Measurements from ENCODE around the gene ZNF79. TPM values are rescaled to one million over a fixed set of nuclear protein-coding genes. Genes with fewer than 3 reads are reported as not detected.

Gene ZNF79
- total and polyA plus RNA-seq, 2 experiments from 2014 or later: 2.2 to 6.3 TPM

DNA sequence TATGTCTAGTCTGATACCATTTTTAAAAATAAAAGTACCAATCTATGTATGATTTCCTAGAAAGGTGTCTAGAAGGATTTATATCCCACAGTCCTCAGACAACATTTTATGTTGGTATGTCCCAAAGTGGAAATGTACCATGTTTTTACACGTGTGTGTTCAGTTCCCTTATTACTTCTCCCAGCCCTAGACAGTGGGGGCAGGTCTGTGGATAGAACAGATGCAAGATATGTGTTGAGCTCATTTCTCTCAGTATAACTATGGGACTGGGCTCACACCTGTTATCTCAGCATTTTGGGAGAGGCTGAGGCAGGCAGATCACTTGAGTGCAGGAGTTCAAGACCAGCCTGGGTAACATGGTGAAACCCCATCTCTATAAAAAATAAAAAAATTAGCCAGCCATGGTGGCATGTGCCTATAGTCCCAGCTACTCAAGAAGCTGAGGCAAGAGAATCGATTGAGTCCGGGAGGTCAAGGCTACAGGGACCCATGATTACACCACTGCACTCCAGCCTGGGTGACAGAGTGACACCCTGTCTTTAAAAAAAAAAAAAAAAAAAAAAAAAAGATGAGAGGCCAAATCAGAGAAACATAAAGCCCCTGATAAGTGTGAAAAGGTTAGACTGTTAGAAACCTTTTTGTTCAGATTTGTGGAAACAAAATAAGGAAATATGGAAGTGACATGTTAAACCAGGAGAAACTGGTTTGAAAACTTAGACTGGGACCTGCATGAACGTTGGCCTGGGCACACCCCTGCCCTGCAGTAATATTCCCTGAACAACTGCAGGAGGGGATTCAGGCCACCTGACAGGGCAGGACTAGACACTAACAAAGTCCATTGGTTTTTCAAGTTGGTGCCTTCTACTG, 34.6 kb upstream of the ZNF79 start:
- H3K79me2 ChIP-seq (replicated peaks; ENCODE audit: insufficient read depth): no peaks in the 10 kb centered on the region
- no peaks in the 10 kb centered on the region; the same call in 1 of the 2 replicates for H3K4me1 ChIP-seq (ENCODE audit: insufficient read depth)
- H3K27me3 ChIP-seq (ENCODE audit: insufficient read depth): no peaks in the 10 kb centered on the region
- no peaks in the 10 kb centered on the region for H3K9me2 ChIP-seq (ENCODE audit: insufficient read depth)
- H3K4me2 ChIP-seq: no peak overlapping the region
- Mint-ChIP-seq H3K27me3 (ENCODE audit: insufficient read depth, low read depth, poor library complexity) (peaks cover 2% of the 10 kb centered on the region), H3K4me3 (no peak overlapping the region), H3K4me1 (peaks cover 13% of the 10 kb centered on the region), H3K27ac (no peak overlapping the region), H3K36me3 (ENCODE audit: low read depth) (no peaks in the 10 kb centered on the region), H3K9me3 (no peaks in the 10 kb centered on the region; the same call in 2 of the 3 replicates)
- H3K4me3 ChIP-seq: no peak overlapping the region
- no peak for ATAC-seq
- TF ChIP-seq ETS1 (IDR thresholded peaks at IDR 0.05): no peak
- no peak for TF ChIP-seq ZNF114 (CRISPR knock-in tag; IDR thresholded peaks at IDR 0.05)
- no peak for TF ChIP-seq ZNF331 (CRISPR knock-in tag; IDR thresholded peaks at IDR 0.05; ENCODE audit: low read depth)
- no peak for TF ChIP-seq POLR2AphosphoS5 (IDR thresholded peaks at IDR 0.05; ENCODE audit: low read depth)
- TF ChIP-seq CTCF (conservative IDR thresholded peaks at IDR 0.05; ENCODE audit: low read depth in 2 of 2): no peak
- TF ChIP-seq EZH2 (IDR thresholded peaks at IDR 0.05; ENCODE audit: low read depth, unreplicated experiment): no peak
- TF ChIP-seq REST (IDR thresholded peaks at IDR 0.05; ENCODE audit: unreplicated experiment): no peak
- no peak for TF ChIP-seq EZH2phosphoT487 (IDR thresholded peaks at IDR 0.05; ENCODE audit: unreplicated experiment)
- no peak for TF ChIP-seq JUNB (IDR thresholded peaks at IDR 0.05; ENCODE audit: unreplicated experiment)
- TF ChIP-seq CREB1 (CRISPR knock-in tag; IDR thresholded peaks at IDR 0.05; ENCODE audit: low read depth): no peak
- no peak for TF ChIP-seq NANOG (IDR thresholded peaks at IDR 0.05; ENCODE audit: borderline replicate concordance)
- TF ChIP-seq, protein P1, sequence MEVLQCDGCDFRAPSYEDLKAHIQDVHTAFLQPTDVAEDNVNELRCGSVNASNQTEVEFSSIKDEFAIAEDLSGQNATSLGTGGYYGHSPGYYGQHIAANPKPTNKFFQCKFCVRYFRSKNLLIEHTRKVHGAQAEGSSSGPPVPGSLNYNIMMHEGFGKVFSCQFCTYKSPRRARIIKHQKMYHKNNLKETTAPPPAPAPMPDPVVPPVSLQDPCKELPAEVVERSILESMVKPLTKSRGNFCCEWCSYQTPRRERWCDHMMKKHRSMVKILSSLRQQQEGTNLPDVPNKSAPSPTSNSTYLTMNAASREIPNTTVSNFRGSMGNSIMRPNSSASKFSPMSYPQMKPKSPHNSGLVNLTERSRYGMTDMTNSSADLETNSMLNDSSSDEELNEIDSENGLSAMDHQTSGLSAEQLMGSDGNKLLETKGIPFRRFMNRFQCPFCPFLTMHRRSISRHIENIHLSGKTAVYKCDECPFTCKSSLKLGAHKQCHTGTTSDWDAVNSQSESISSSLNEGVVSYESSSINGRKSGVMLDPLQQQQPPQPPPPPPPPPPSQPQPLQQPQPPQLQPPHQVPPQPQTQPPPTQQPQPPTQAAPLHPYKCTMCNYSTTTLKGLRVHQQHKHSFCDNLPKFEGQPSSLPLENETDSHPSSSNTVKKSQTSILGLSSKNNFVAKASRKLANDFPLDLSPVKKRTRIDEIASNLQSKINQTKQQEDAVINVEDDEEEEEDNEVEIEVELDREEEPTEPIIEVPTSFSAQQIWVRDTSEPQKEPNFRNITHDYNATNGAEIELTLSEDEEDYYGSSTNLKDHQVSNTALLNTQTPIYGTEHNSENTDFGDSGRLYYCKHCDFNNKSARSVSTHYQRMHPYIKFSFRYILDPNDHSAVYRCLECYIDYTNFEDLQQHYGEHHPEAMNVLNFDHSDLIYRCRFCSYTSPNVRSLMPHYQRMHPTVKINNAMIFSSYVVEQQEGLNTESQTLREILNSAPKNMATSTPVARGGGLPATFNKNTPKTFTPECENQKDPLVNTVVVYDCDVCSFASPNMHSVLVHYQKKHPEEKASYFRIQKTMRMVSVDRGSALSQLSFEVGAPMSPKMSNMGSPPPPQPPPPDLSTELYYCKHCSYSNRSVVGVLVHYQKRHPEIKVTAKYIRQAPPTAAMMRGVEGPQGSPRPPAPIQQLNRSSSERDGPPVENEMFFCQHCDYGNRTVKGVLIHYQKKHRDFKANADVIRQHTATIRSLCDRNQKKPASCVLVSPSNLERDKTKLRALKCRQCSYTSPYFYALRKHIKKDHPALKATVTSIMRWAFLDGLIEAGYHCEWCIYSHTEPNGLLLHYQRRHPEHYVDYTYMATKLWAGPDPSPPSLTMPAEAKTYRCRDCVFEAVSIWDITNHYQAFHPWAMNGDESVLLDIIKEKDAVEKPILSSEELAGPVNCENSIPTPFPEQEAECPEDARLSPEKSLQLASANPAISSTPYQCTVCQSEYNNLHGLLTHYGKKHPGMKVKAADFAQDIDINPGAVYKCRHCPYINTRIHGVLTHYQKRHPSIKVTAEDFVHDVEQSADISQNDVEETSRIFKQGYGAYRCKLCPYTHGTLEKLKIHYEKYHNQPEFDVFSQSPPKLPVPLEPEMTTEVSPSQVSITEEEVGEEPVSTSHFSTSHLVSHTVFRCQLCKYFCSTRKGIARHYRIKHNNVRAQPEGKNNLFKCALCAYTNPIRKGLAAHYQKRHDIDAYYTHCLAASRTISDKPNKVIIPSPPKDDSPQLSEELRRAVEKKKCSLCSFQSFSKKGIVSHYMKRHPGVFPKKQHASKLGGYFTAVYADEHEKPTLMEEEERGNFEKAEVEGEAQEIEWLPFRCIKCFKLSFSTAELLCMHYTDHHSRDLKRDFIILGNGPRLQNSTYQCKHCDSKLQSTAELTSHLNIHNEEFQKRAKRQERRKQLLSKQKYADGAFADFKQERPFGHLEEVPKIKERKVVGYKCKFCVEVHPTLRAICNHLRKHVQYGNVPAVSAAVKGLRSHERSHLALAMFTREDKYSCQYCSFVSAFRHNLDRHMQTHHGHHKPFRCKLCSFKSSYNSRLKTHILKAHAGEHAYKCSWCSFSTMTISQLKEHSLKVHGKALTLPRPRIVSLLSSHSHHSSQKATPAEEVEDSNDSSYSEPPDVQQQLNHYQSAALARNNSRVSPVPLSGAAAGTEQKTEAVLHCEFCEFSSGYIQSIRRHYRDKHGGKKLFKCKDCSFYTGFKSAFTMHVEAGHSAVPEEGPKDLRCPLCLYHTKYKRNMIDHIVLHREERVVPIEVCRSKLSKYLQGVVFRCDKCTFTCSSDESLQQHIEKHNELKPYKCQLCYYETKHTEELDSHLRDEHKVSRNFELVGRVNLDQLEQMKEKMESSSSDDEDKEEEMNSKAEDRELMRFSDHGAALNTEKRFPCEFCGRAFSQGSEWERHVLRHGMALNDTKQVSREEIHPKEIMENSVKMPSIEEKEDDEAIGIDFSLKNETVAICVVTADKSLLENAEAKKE (CRISPR knock-in tag; IDR thresholded peaks at IDR 0.05): no peak
- TF ChIP-seq STAT1 (IDR thresholded peaks at IDR 0.05; ENCODE audit: unreplicated experiment): no peak
- no peak overlapping the region for H2AFZ ChIP-seq
- no peaks in the 10 kb centered on the region for H4K20me1 ChIP-seq (replicated peaks; ENCODE audit: insufficient read depth)
- H3F3A ChIP-seq (replicated peaks; ENCODE audit: low read depth): 0 out of 2 replicates have a peak, but pooled peaks cover 2% of the 10 kb centered on the region
- no peak for DNase-seq (ENCODE audit: low spot score)
- H3K36me3 ChIP-seq (ENCODE audit: insufficient read depth): no peaks in the 10 kb centered on the region
- no peak overlapping the region for H3K27ac ChIP-seq (ENCODE audit: low read depth)

All from GM23338 (cell line).